ENCODE results near the gene AK1. TPM values are rescaled to one million over a fixed set of nuclear protein-coding genes. Genes with fewer than 3 reads are reported as not detected.

Gene AK1
- 27.9 and 36.2 TPM in 2 replicates for total RNA-seq

GRCh38 chr9:127877566-127877998 lies at the start of gene AK1:
Gene AK1, minus strand, starts transcription at chr9:127877675. Its CDS starts 3,058 bp downstream, at chr9:127874617.

GRCh38 chr9:127916720-127917581 lies 39.5 kb upstream of the AK1 start, which contains the start of gene ST6GALNAC4:
Gene ST6GALNAC4, minus strand, starts transcription at chr9:127917041. Its CDS starts 622 bp downstream, at chr9:127916419.

GRCh38 chr9:127899128-127899943 lies 21.9 kb upstream of the AK1 start, which contains the start of gene ST6GALNAC6:
Gene ST6GALNAC6, minus strand, starts transcription at chr9:127899603. Its CDS starts 1,622 bp downstream, at chr9:127897981.

GRCh38 chr9:127854184-127854806 lies 23.2 kb downstream of the AK1 start, which contains the start of gene ENG:
Gene ENG, minus strand, starts transcription at chr9:127854658. Its CDS starts 303 bp downstream, at chr9:127854355.

Other genes with a start within 250 kb of the AK1 start
- not detected in 2 replicates for gene CFAP157, start 170.7 kb downstream of the AK1 start, total RNA-seq
- gene PTRH1, start 162.0 kb downstream of the AK1 start, total RNA-seq: 9.8 and 11.4 TPM in 2 replicates
- gene TTC16, start 161.6 kb downstream of the AK1 start, total RNA-seq: 0.05 TPM in 1 of 2 replicates, not detected in the other
- 1.8 and 4.1 TPM in 2 replicates for gene TOR2A, start 142.4 kb downstream of the AK1 start, total RNA-seq
- gene SH2D3C, start 99.0 kb downstream of the AK1 start, total RNA-seq: 0.18 and 0.30 TPM in 2 replicates
- gene CDK9, start 91.6 kb downstream of the AK1 start, total RNA-seq: 43.1 and 49.5 TPM in 2 replicates
- gene FPGS, start 74.8 kb downstream of the AK1 start, total RNA-seq: 49.9 and 78.1 TPM in 2 replicates
- 16.0 and 31.6 TPM in 2 replicates for gene ENG, start 23.0 kb downstream of the AK1 start, total RNA-seq
- 20.5 and 25.0 TPM in 2 replicates for gene ST6GALNAC6, start 21.9 kb upstream of the AK1 start, total RNA-seq
- 24.1 and 59.5 TPM in 2 replicates for gene ST6GALNAC4, start 39.4 kb upstream of the AK1 start, total RNA-seq
- gene PIP5KL1, start 53.1 kb upstream of the AK1 start, total RNA-seq: 1.5 and 2.3 TPM in 2 replicates
- 8.9 and 13.2 TPM in 2 replicates for gene DPM2, start 60.2 kb upstream of the AK1 start, total RNA-seq
- 10.1 and 20.0 TPM in 2 replicates for gene EEIG1, start 103.3 kb upstream of the AK1 start, total RNA-seq
- 8.2 and 11.6 TPM in 2 replicates for gene NAIF1, start 189.6 kb upstream of the AK1 start, total RNA-seq
- gene SLC25A25, start 190.6 kb upstream of the AK1 start, total RNA-seq: 19.2 and 21.7 TPM in 2 replicates